VCaP (cell line): ENCODE measurements around the gene SLC22A2.
"Not testable (repeated sequence)": the region's sequence is repeated elsewhere in the genome, so short reads cannot be mapped to it uniquely, and the experiment has no call there.

Experiments
- H3K27ac ChIP-seq: fragments of 450-650 bp; 2 replicates; pipeline ENCODE4 v1.5.1; 2017
- CTCF ChIP-seq: fragments of 450-650 bp; conservative IDR thresholded peaks from 2 replicates; pipeline ENCODE4 v1.5.1; 2017; ENCODE audit warnings: mild to moderate bottlenecking, moderate library complexity

The SLC22A2 gene

GRCh38 chr6:160248538-160248937, 10.1 kb downstream of the SLC22A2 start:
- no peak for TF ChIP-seq CTCF
- H3K27ac ChIP-seq, result no peak overlapping the region

- TF ChIP-seq CTCF, result no peak
- no peak overlapping the region for H3K27ac ChIP-seq
Measured at GRCh38 chr6:160247457-160247883, 11.2 kb downstream of the SLC22A2 start.

GRCh38 chr6:160240691-160241084, 17.9 kb downstream of the SLC22A2 start:
- TF ChIP-seq CTCF, result no peak

GRCh38 chr6:160239929-160240690, 18.5 kb downstream of the SLC22A2 start:
- H3K27ac ChIP-seq, result no peak overlapping the region
- no peak for TF ChIP-seq CTCF

More at GRCh38 chr6:160240691-160241084, 17.9 kb downstream of the SLC22A2 start:
- no peak overlapping the region for H3K27ac ChIP-seq

GRCh38 chr6:160238761-160239751, 19.6 kb downstream of the SLC22A2 start:
- H3K27ac ChIP-seq, result peak overlapping the region; percentile 44; the same call in 1 of the 2 replicates
- no peak for TF ChIP-seq CTCF

GRCh38 chr6:160238278-160238711, 20.3 kb downstream of the SLC22A2 start:
- H3K27ac ChIP-seq, result peak overlapping the region; percentile 44; the same call in 1 of the 2 replicates
- TF ChIP-seq CTCF, result no peak

GRCh38 chr6:160237597-160238275, 20.9 kb downstream of the SLC22A2 start:
- H3K27ac ChIP-seq, result peak overlapping the region; percentile 44; the same call in 1 of the 2 replicates

- not testable (repeated sequence) for H3K27ac ChIP-seq
Measured at GRCh38 chr6:160236235-160236872, 22.3 kb downstream of the SLC22A2 start.

GRCh38 chr6:160233950-160234640, 24.5 kb downstream of the SLC22A2 start:
- H3K27ac ChIP-seq, result not testable (repeated sequence)
